Measurements from ENCODE around the gene PDE5A. TPM values are rescaled to one million over a fixed set of nuclear protein-coding genes. Genes with fewer than 3 reads are reported as not detected.

Gene PDE5A
- total and polyA plus RNA-seq, 12 donors, result 6.7 to 23.2 (median 14.2) TPM

DNA sequence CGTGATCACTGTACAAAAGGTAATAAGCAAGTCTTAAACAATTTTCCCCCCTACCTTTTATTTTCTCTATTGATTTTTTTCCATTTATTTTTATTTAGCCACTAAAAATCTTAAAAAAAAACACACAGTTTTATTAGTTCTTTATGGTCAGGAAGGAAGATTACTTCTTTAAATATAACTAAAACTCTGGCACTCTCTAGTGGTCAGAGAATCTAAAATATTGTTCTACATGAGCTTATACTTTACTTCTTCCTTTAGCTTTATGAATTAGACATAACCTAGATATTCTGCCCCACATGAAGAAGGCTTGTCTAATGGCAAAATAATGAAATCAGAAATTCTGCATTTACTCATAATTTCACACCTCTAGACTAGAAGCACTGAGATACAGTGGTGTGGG lies 135.2 kb downstream of the PDE5A start:
- 91 to 100% (median 97%) methylated on average over 1 of the region's 1 CpG for WGBS, 4 donors
- H3K36me3 ChIP-seq (replicated peaks in 1 of 2), result peaks cover 0 to 22% of the 10 kb centered on the region in 2 donors
- intact Hi-C loops (cut with DNase I), result no loop called here
- no peaks in the 10 kb centered on the region for H3K9me3 ChIP-seq (replicated peaks in 1 of 3)
- H3K4me1 ChIP-seq (replicated peaks in 1 of 2), result peaks cover 4 to 8% of the 10 kb centered on the region in 2 donors
- no peaks in the 10 kb centered on the region for H3K27me3 ChIP-seq
- no peak for TF ChIP-seq POLR2A (IDR thresholded peaks at IDR 0.05)
- TF ChIP-seq, protein P1, sequence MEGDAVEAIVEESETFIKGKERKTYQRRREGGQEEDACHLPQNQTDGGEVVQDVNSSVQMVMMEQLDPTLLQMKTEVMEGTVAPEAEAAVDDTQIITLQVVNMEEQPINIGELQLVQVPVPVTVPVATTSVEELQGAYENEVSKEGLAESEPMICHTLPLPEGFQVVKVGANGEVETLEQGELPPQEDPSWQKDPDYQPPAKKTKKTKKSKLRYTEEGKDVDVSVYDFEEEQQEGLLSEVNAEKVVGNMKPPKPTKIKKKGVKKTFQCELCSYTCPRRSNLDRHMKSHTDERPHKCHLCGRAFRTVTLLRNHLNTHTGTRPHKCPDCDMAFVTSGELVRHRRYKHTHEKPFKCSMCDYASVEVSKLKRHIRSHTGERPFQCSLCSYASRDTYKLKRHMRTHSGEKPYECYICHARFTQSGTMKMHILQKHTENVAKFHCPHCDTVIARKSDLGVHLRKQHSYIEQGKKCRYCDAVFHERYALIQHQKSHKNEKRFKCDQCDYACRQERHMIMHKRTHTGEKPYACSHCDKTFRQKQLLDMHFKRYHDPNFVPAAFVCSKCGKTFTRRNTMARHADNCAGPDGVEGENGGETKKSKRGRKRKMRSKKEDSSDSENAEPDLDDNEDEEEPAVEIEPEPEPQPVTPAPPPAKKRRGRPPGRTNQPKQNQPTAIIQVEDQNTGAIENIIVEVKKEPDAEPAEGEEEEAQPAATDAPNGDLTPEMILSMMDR (IDR thresholded peaks at IDR 0.05), result peak in 3 of 6 experiments; percentile 5 to 42 (median 38)
- no peak overlapping the region for H3K27ac ChIP-seq
- DNase-seq, result no peak
- no peak overlapping the region for H3K4me3 ChIP-seq

DNA sequence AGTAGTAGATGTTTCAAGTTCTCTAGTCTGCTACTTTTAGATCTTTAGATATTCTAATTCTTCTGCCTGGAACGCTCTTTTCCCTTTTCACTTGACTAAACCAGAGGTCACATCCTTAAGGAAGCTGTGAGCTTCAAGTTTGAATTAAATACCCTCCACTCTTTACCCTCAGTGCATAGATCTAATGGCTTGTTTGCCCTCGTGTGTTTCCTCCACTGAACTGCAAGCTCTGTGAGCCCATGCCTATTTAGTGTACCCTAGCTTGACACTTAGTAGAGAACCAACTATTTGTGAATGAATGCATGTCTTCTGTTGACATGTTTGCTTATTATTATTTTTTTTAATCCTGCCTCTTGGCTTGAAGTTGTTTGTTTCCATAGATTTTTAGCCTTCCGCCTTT lies 138.3 kb downstream of the PDE5A start:
- Histone ChIP-seq H3K36me3 (replicated peaks in 1 of 2) (peaks cover 0 to 15% of the 10 kb centered on the region in 2 donors), H3K27ac (no peak overlapping the region), H3K27me3 (no peaks in the 10 kb centered on the region), H3K9me3 (replicated peaks in 1 of 3) (no peaks in the 10 kb centered on the region), H3K4me3 (no peak overlapping the region), H3K4me1 (replicated peaks in 1 of 2) (no peaks in the 10 kb centered on the region)
- 49 to 66% (median 62%) methylated on average over 3 of the region's 3 CpGs for WGBS, 4 donors
- intact Hi-C loops (cut with DNase I), result no loop called here
- no peak for TF ChIP-seq POLR2A (IDR thresholded peaks at IDR 0.05)
- TF ChIP-seq, protein P1 (IDR thresholded peaks at IDR 0.05), result peak in 4 of 6 experiments; percentile 6 to 27 (median 21)
- DNase-seq, result peak in 1 of 7 donors; percentile 9

DNA sequence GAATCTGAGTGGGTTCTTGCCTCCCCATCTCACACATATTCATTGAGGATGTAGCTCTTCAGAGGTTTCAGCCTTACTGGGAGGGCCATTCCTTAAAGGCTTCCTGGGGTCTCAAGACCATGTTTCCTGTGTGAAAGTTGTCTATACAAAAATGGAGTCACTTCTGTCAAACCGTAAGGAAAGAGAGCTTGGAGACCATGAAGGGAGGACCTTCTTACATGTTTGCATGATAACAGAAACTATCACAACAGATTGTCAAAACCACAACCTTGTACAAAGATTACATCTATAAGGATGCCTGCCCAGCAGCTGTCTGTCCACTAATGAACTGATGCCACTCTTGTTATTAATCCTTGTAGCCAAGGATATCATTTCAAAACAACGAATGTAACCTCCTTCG lies 139.3 kb downstream of the PDE5A start:
- no peak for TF ChIP-seq POLR2A (IDR thresholded peaks at IDR 0.05)
- TF ChIP-seq, protein P1 (IDR thresholded peaks at IDR 0.05), result no peak
- peaks cover 0 to 5% of the 10 kb centered on the region in 2 donors for H3K36me3 ChIP-seq (replicated peaks in 1 of 2)
- no peaks in the 10 kb centered on the region for H3K9me3 ChIP-seq (replicated peaks in 1 of 3)
- 63 to 81% (median 69%) methylated on average over 3 of the region's 3 CpGs for WGBS, 4 donors
- intact Hi-C loops (cut with DNase I), result no loop called here
- no peaks in the 10 kb centered on the region for H3K27me3 ChIP-seq
- no peak overlapping the region for H3K4me3 ChIP-seq
- DNase-seq, result no peak
- H3K4me1 ChIP-seq (replicated peaks in 1 of 2), result no peaks in the 10 kb centered on the region
- no peak overlapping the region for H3K27ac ChIP-seq

DNA sequence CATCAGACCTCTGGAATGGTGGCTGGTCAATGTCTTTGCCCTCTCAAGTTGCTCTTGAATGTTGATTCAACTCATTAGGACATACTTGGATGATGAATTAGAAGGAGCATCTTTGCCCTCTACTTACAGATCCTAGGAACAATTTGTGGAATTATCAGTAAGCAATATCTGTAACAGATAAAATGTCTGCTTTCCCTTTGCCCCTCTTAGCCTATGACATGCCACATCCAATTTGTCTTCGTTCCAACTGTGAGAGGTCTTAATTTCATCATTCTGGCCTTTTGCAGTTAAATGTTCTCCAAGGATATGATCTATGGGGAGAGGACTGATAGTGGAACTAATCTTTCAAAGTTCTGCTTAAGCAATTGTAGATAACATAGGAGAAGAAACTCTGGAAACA lies 148.3 kb downstream of the PDE5A start:
- intact Hi-C loops (cut with DNase I), result no loop called here
- H3K27ac ChIP-seq, result no peak overlapping the region
- no peaks in the 10 kb centered on the region for H3K36me3 ChIP-seq (replicated peaks in 1 of 2)
- DNase-seq, result peak in 1 of 7 donors; percentile 6
- no peaks in the 10 kb centered on the region for H3K4me1 ChIP-seq (replicated peaks in 1 of 2)
- no peaks in the 10 kb centered on the region for H3K9me3 ChIP-seq (replicated peaks in 1 of 3)
- no peaks in the 10 kb centered on the region for H3K27me3 ChIP-seq
- H3K4me3 ChIP-seq, result no peak overlapping the region
- TF ChIP-seq, protein P1 (IDR thresholded peaks at IDR 0.05), result no peak
- TF ChIP-seq POLR2A (IDR thresholded peaks at IDR 0.05), result no peak
- 53 to 71% (median 58%) methylated on average over 1 of the region's 1 CpG for WGBS, 4 donors

All from adrenal gland (tissue), 12 donors.